ENCODE measurements around the gene TRPM6. TPM values are rescaled to one million over a fixed set of nuclear protein-coding genes. Genes with fewer than 3 reads are reported as not detected.
A peak's percentile ranks its signal among the peaks of the same experiment; 100 is the strongest.

TRPM6 gene
- total and polyA plus RNA-seq, 3 donors from 2014 or later: 2.8 to 6.7 (median 4.2) TPM

GRCh38 chr9:74696520-74696919 is 191.2 kb downstream of the TRPM6 start:
- Histone ChIP-seq H3K9me3 (no peaks in the 10 kb centered on the region), H3K36me3 (ENCODE audit: low read depth, missing control alignments) (no peaks in the 10 kb centered on the region), H3K27me3 (no peaks in the 10 kb centered on the region), H3K27ac (no peak overlapping the region), H3K4me3 (no peak overlapping the region), H3K4me1 (no peaks in the 10 kb centered on the region)
- no peak for DNase-seq
- WGBS, 2 donors: 91 to 98% methylated on average over 1 of the region's 1 CpG
- no peak for TF ChIP-seq POLR2A (IDR thresholded peaks at IDR 0.05)
- intact Hi-C loops (cut with DNase I; ENCODE audit: low total_unique reads): no loop called here

GRCh38 chr9:74691058-74691457 is 196.7 kb downstream of the TRPM6 start:
- no peaks in the 10 kb centered on the region for H3K27me3 ChIP-seq
- no peak overlapping the region for H3K4me3 ChIP-seq
- no peak overlapping the region for H3K27ac ChIP-seq
- WGBS, 2 donors: 88 to 90% methylated on average over 8 of the region's 8 CpGs
- intact Hi-C loops (cut with DNase I; ENCODE audit: low total_unique reads): no loop called here
- H3K9me3 ChIP-seq: no peaks in the 10 kb centered on the region
- no peaks in the 10 kb centered on the region for H3K4me1 ChIP-seq
- H3K36me3 ChIP-seq (ENCODE audit: low read depth, missing control alignments): no peaks in the 10 kb centered on the region
- no peak for DNase-seq
- TF ChIP-seq POLR2A (IDR thresholded peaks at IDR 0.05): no peak
- no peak for TF ChIP-seq CTCF (IDR thresholded peaks at IDR 0.05)

DNA sequence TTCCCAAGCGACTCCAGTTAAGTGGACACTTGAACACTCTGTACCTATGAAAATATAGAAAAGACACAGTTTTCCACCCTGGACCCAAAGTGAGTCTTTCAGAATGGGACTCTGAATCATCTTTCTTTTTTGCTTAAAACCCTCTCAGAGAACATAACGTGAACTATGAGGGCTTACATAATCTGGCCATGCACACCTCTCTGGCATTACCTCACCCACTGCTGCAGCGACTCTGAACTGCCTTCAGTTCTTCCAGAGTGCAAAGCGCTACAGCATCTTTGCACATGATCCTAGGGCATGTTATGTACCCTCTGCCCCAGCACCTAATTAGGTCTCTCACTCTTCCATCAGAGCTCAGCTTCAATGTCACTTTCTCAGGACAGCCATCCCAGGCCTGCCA is 204.4 kb downstream of the TRPM6 start:
- Histone ChIP-seq H3K27ac (no peak overlapping the region), H3K27me3 (no peaks in the 10 kb centered on the region), H3K4me3 (no peak overlapping the region), H3K9me3 (no peaks in the 10 kb centered on the region), H3K36me3 (ENCODE audit: low read depth, missing control alignments) (no peaks in the 10 kb centered on the region), H3K4me1 (no peaks in the 10 kb centered on the region)
- TF ChIP-seq POLR2A (IDR thresholded peaks at IDR 0.05) (no peak), CTCF (IDR thresholded peaks at IDR 0.05) (no peak)
- 77 to 81% methylated on average over 4 of the region's 4 CpGs for WGBS, 2 donors
- no peak for DNase-seq
- intact Hi-C loops (cut with DNase I; ENCODE audit: low total_unique reads): no loop called here

DNA sequence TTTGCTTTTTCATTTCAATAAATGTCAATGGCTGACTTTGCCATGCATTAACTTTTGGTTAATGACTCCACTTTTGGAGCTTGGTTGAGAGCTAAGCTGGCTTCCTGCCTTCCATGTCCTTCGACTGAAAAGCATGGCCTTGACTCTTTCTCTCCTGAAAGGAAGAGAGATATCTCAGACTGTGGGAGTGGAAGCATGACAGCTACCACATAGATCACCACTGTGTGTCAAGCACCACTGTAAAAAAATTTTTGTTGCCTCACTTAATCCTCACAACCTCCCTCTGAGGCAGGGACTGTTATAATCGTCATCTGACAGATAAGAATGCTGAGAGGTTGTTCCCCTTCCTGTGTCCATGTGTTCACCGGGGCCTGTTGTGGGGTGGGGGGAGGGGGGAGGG is 205.8 kb downstream of the TRPM6 start:
- TF ChIP-seq CTCF (IDR thresholded peaks at IDR 0.05): no peak
- no peak for TF ChIP-seq POLR2A (IDR thresholded peaks at IDR 0.05)
- Histone ChIP-seq H3K27me3 (no peaks in the 10 kb centered on the region), H3K27ac (no peak overlapping the region), H3K9me3 (no peaks in the 10 kb centered on the region), H3K4me1 (no peaks in the 10 kb centered on the region), H3K4me3 (no peak overlapping the region), H3K36me3 (ENCODE audit: low read depth, missing control alignments) (no peaks in the 10 kb centered on the region)
- WGBS, 2 donors: 25 to 29% methylated on average over 3 of the region's 3 CpGs
- intact Hi-C loops (cut with DNase I; ENCODE audit: low total_unique reads): no loop called here
- peak; percentile 20 for DNase-seq

DNA sequence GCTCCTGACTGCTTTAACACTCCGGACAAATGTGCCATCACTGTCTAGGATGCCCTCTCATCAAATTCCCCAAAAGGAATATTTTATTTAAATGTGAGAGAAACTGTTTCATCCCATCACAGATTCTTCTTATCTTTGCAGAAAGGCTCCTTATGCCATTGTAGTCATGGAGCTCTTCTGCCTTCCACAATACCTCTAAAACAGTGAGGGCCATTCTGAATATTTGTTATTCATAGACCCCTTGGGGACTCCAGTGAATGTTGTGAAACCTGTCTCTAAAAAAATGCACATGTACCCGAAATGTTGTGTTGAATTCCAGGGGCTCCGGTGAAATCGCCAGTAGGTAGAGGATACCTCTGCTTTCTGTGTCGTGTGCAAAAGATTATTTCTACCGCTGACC is 213.6 kb downstream of the TRPM6 start:
- 87 to 88% methylated on average over 6 of the region's 6 CpGs for WGBS, 2 donors
- H3K36me3 ChIP-seq (ENCODE audit: low read depth, missing control alignments): no peaks in the 10 kb centered on the region
- intact Hi-C loops (cut with DNase I; ENCODE audit: low total_unique reads): no loop called here
- H3K27ac ChIP-seq: no peak overlapping the region
- no peaks in the 10 kb centered on the region for H3K27me3 ChIP-seq
- H3K9me3 ChIP-seq: no peaks in the 10 kb centered on the region
- no peak overlapping the region for H3K4me3 ChIP-seq
- no peak for DNase-seq
- no peaks in the 10 kb centered on the region for H3K4me1 ChIP-seq
- TF ChIP-seq POLR2A (IDR thresholded peaks at IDR 0.05) (no peak), CTCF (IDR thresholded peaks at IDR 0.05) (no peak)

Small RNA genes within 50 kb of the gene (small RNA-seq; reads per million reads assigned to genes)
- gene RNU6-445P: 0 reads per million in 2 donors

Other genes with a start within 250 kb of the TRPM6 start
- gene C9orf40, start 65.0 kb upstream of the TRPM6 start, total RNA-seq: 10 to 100 TPM in 1 of 2 donors, 1 to 10 TPM in 1; 8.9 to 14.6 TPM
- gene C9orf40, start 65.0 kb upstream of the TRPM6 start, polyA plus RNA-seq (ENCODE audit: insufficient read depth, low read depth, low replicate concordance): 21.4 TPM
- gene CARNMT1, start 140.4 kb upstream of the TRPM6 start, total RNA-seq: 10 to 100 TPM; 40.6 to 42.4 TPM
- gene CARNMT1, start 140.4 kb upstream of the TRPM6 start, polyA plus RNA-seq (ENCODE audit: insufficient read depth, low read depth, low replicate concordance): 33.9 TPM
- gene NMRK1, start 200.2 kb upstream of the TRPM6 start, total RNA-seq: 10 to 100 TPM; 13.8 to 22.4 TPM
- 21.3 TPM for gene NMRK1, start 200.2 kb upstream of the TRPM6 start, polyA plus RNA-seq (ENCODE audit: insufficient read depth, low read depth, low replicate concordance)
- 10 to 100 TPM; 25.2 to 25.6 TPM for gene OSTF1, start 200.6 kb upstream of the TRPM6 start, total RNA-seq
- 34.2 TPM for gene OSTF1, start 200.6 kb upstream of the TRPM6 start, polyA plus RNA-seq (ENCODE audit: insufficient read depth, low read depth, low replicate concordance)

All from testis (tissue), 3 donors.